GM18505 (cell line): Measurements from ENCODE around the gene BPIFB1.

Experiments
- ATAC-seq: cut with Tn5 transposase; IDR thresholded peaks from one replicate; pipeline ENCODE4 v1.9.1; 2021; ENCODE audit not compliant: unreplicated experiment
- POLR2A ChIP-seq: IDR thresholded peaks from 4 replicates; pipeline ENCODE4 v1.6.1; 2011; ENCODE audit warnings: borderline replicate concordance; ENCODE audit not compliant: insufficient read depth, insufficient read length; ENCODE audit errors: extremely low read depth

Gene BPIFB1

DNA sequence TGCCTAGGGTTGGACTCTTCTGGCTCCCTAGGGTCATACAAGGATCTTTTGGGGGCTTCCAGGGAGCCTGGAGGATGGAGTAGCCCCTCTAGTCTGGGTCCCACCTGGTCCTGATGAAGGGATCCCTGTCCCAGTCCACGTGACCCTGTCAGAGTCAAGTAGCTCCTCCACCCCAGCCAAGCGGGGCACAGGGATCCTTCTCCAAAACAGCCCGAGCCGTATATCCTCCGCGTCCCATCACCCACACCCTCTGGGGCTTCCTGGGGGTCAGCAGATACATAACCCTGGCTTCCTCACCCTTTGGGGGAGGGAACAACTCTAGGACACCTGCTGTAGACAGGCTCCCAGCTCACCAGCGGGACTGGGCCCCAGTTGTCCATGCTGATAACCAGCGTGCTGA, 28.0 kb downstream of the BPIFB1 start:
- no peak for ATAC-seq
- no peak for TF ChIP-seq POLR2A

- ATAC-seq: no peak
- TF ChIP-seq POLR2A: no peak
Measured at GRCh38 chr20:33311996-33312395, 29.0 kb downstream of the BPIFB1 start.

DNA sequence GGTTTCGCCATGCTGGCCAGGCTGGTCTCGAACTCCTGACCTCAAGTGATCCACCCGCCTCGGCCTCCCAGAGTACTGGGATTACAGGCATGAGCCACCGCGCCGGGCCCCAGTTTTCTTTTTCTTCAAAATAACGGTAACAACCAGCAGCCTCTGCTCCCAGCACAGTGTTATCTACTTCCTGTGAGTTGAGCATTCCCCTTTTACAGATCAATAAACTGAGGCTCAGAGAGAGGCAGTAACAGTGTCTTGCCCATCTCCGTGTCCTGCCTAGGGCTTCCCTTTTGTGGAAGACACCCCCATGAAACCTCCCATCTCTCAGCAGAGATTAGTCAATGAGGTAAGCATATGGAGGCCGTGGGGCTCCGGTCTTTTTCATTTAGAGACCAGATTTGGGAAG, 29.6 kb downstream of the BPIFB1 start:
- no peak for ATAC-seq

GRCh38 chr20:33313686-33314314, 30.8 kb downstream of the BPIFB1 start:
- no peak for TF ChIP-seq POLR2A
- ATAC-seq: no peak

More for the DNA sequence above, 29.6 kb downstream of the BPIFB1 start:
- TF ChIP-seq POLR2A: no peak

- no peak for TF ChIP-seq POLR2A
- no peak for ATAC-seq
Measured at GRCh38 chr20:33316343-33316742, 33.3 kb downstream of the BPIFB1 start.

DNA sequence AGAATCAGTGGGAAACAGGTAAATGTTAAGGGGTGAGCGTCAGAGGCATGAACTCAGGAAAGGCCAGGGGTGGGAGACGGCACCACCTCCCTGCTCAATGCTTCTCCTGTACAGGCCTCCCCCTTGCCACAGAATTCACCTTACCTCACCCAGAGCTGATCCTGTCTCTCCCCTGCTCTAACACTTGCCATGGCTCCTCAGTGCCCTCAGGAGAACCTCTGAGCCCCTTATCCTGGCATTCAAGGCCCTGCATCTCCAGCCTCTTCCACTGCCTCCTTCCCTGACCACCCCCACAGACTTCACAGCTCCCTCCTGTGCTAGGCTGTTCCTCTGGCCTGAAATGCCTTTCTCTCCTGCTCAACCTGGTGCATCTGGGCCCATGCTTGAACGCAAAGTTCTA, 33.9 kb downstream of the BPIFB1 start:
- ATAC-seq: no peak
- TF ChIP-seq POLR2A: no peak

DNA sequence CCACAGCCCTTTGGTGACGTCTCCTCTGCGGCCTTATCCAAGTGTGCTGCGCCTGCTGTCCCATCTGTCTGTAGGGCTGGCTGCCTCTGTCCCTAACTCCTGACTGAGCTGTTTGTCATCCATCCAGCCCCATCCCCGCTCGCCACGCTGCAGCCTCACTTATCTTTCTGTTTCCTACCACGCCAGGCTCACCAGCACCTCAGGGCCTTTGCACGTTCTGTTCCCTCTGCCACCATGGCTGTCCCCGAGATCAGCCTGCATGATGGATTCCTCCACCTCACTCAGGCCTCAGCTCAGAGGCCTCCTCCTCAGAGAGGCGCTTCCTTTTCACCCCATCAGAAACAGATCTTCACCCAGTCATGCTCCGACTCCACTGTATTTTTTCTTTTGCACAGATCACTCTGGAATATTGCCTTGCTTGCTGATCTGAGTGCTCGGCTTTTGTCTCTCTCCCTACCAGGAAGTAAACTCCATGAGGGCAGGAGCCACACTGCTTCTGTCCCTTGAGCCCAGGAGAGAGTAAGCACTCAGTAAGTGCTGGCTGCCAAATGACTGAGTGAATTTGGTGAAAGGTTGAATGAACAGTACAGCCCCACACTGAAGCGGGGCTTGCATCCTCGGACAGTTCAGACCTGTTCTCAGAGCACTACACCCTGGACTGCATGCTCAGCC, 34.5 kb downstream of the BPIFB1 start:
- no peak for TF ChIP-seq POLR2A
- no peak for ATAC-seq

GRCh38 chr20:33318096-33318429, 35.0 kb downstream of the BPIFB1 start:
- ATAC-seq: no peak
- TF ChIP-seq POLR2A: no peak

- TF ChIP-seq POLR2A: no peak
- ATAC-seq: no peak
Measured at GRCh38 chr20:33320006-33320405, 37.0 kb downstream of the BPIFB1 start.

DNA sequence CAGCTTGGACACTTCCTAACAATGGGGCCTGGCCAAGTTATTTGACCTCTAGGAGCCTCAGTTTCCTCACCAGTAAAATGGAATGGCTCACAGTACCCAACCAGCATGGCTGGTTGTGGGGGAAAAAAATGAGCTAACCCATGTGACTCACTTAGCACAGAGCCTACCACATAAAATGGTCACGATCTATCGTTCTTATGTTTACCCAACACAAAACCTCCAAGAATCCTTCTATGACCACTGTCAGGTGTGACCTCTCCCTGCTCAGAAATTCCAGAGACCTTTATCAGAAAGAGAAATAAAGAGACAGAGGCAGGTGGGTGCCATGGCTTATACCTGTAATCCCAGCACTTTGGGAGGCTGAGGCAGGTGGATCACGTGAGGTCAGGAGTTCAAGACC, 39.4 kb downstream of the BPIFB1 start:
- no peak for TF ChIP-seq POLR2A
- ATAC-seq: no peak

DNA sequence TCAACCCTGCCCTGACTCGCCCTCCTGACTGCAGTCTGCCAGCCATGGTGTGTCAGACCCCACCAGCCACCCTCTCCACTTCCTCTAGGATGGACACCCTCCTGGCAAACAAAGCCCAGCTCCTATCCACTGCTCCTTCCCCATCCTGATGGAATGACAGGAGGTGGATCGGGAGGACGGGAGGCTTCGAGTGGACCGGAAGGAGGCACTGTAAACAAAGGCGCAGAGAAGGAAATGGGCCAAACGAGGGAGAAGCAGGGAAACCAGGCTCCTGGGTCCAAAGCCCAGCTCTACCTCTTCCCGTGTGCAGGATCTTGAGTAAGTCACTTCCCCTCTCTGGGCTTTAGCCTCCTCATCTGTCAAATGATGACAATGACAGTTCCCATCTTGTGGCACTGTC, 40.2 kb downstream of the BPIFB1 start:
- TF ChIP-seq POLR2A: no peak
- no peak for ATAC-seq

GRCh38 chr20:33325350-33325749, 42.3 kb downstream of the BPIFB1 start:
- no peak for TF ChIP-seq POLR2A
- ATAC-seq: no peak

DNA sequence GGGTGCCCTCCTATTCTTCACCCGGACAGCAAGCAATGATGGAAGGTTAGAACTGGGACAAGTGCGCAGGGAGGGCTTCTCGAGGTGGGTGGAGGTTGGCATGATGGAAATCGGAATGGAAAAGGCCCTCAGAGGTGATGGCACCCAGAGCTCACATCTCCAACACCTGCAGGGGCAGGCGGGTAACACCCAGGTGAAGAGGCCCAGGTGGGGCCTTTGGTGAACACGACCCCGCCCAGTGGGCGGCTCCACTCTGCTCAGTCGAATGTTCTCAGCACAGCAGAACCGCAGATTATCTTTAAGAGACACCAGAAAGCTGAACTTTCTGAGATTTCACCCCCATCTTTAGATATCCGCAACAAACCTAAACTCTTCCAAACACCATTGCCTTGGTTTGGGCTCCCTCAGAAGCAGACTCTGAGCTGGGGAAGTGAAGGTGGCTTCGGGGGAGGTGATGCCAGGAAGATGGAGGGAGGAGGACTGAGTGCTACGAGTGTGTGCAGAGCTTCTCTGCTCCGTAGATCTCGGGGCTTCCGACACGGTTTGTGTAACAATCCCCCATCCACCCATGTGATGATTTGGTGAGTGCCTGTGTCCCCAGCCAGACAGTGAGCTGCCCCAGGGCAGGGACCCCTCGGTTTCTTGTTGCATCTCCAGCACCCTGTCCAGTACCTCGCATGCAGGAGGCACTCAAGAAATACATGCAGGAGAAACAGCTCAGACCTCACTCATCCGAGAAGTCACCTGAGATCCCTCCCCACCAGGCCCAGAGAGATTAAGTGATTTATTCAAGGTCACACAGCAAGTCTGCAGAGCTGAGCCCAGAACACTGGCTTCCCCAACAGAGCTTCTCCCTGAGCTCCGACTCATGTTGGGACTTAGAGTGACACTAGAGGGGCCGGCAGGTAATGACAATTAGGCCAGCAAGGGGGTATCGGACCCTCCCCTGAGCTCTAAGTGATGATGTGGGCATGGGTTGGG, 45.4 kb downstream of the BPIFB1 start:
- no peak for TF ChIP-seq POLR2A
- ATAC-seq: no peak
